ENCODE measurements around the gene FRAS1.
"Not testable (repeated sequence)": the region's sequence is repeated elsewhere in the genome, so short reads cannot be mapped to it uniquely, and the experiment has no call there.

The FRAS1 gene

GRCh38 chr4:78250500-78250899 lies 193.4 kb downstream of the FRAS1 start:
- CTCF ChIA-PET, result no interaction called here
- POLR2A ChIA-PET, result no interaction called here
- TF ChIP-seq LEF1 (IDR thresholded peaks at IDR 0.05; ENCODE audit: borderline replicate concordance) (no peak), TARDBP (IDR thresholded peaks at IDR 0.05) (no peak)
- no peak for DNase-seq (ENCODE audit: extremely low spot score)

GRCh38 chr4:78252773-78253172 lies 195.7 kb downstream of the FRAS1 start:
- DNase-seq (ENCODE audit: extremely low spot score); POLR2A ChIA-PET; CTCF ChIA-PET: not testable (repeated sequence)

GRCh38 chr4:78254893-78255292 lies 197.8 kb downstream of the FRAS1 start:
- ChIA-PET POLR2A (no interaction called here), CTCF (no interaction called here)
- DNase-seq (ENCODE audit: extremely low spot score), result no peak
- TF ChIP-seq ARNT (IDR thresholded peaks at IDR 0.05), result no peak
- no peak for TF ChIP-seq FOXK2 (IDR thresholded peaks at IDR 0.05)
- no peak for TF ChIP-seq LEF1 (IDR thresholded peaks at IDR 0.05; ENCODE audit: borderline replicate concordance)
- TF ChIP-seq SP1 (IDR thresholded peaks at IDR 0.05), result no peak
- no peak for TF ChIP-seq BHLHE40 (IDR thresholded peaks at IDR 0.05; ENCODE audit: borderline replicate concordance)
- no peak for TF ChIP-seq PKNOX1 (IDR thresholded peaks at IDR 0.05)
- TF ChIP-seq FOXM1 (IDR thresholded peaks at IDR 0.05; ENCODE audit: borderline replicate concordance), result no peak
- no peak for TF ChIP-seq CTBP1 (IDR thresholded peaks at IDR 0.05; ENCODE audit: borderline replicate concordance)
- no peak for TF ChIP-seq FOXA1 (IDR thresholded peaks at IDR 0.05)
- no peak for TF ChIP-seq L3MBTL2 (conservative IDR thresholded peaks at IDR 0.05)
- no peak for TF ChIP-seq ELF4 (IDR thresholded peaks at IDR 0.05)
- no peak for TF ChIP-seq SUZ12 (IDR thresholded peaks at IDR 0.05)
- no peak for TF ChIP-seq TARDBP (IDR thresholded peaks at IDR 0.05)
- no peak for TF ChIP-seq HDGF (IDR thresholded peaks at IDR 0.05; ENCODE audit: borderline replicate concordance)
- TF ChIP-seq ZNF384 (IDR thresholded peaks at IDR 0.05), result no peak
- TF ChIP-seq NFRKB (IDR thresholded peaks at IDR 0.05), result no peak

GRCh38 chr4:78265006-78265405 lies 207.9 kb downstream of the FRAS1 start:
- CTCF ChIA-PET, result no interaction called here
- DNase-seq (ENCODE audit: extremely low spot score), result no peak
- TF ChIP-seq FOXA1 (IDR thresholded peaks at IDR 0.05), result no peak
- TF ChIP-seq TARDBP (IDR thresholded peaks at IDR 0.05), result no peak
- no peak for TF ChIP-seq NFRKB (IDR thresholded peaks at IDR 0.05)
- no peak for TF ChIP-seq ELF4 (IDR thresholded peaks at IDR 0.05)
- TF ChIP-seq SUZ12 (IDR thresholded peaks at IDR 0.05), result no peak
- TF ChIP-seq ARNT (IDR thresholded peaks at IDR 0.05), result no peak
- no peak for TF ChIP-seq FOXM1 (IDR thresholded peaks at IDR 0.05; ENCODE audit: borderline replicate concordance)
- POLR2A ChIA-PET, result no interaction called here

- no peak for DNase-seq (ENCODE audit: extremely low spot score)
- ChIA-PET POLR2A (no interaction called here), CTCF (no interaction called here)
- TF ChIP-seq FOXK2 (IDR thresholded peaks at IDR 0.05), result no peak
- no peak for TF ChIP-seq LEF1 (IDR thresholded peaks at IDR 0.05; ENCODE audit: borderline replicate concordance)
- TF ChIP-seq CTBP1 (IDR thresholded peaks at IDR 0.05; ENCODE audit: borderline replicate concordance), result no peak
- TF ChIP-seq SUZ12 (IDR thresholded peaks at IDR 0.05), result no peak
- TF ChIP-seq ZNF384 (IDR thresholded peaks at IDR 0.05), result no peak
- no peak for TF ChIP-seq PKNOX1 (IDR thresholded peaks at IDR 0.05)
- TF ChIP-seq FOXM1 (IDR thresholded peaks at IDR 0.05; ENCODE audit: borderline replicate concordance), result no peak
- no peak for TF ChIP-seq L3MBTL2 (conservative IDR thresholded peaks at IDR 0.05)
Measured at GRCh38 chr4:78267790-78268189, 210.7 kb downstream of the FRAS1 start.

GRCh38 chr4:78268597-78268996 lies 211.5 kb downstream of the FRAS1 start:
- ChIA-PET CTCF (no interaction called here), POLR2A (no interaction called here)
- no peak for DNase-seq (ENCODE audit: extremely low spot score)
- TF ChIP-seq NFRKB (IDR thresholded peaks at IDR 0.05) (no peak), SP1 (IDR thresholded peaks at IDR 0.05) (no peak), SUZ12 (IDR thresholded peaks at IDR 0.05) (no peak), HDGF (IDR thresholded peaks at IDR 0.05; ENCODE audit: borderline replicate concordance) (no peak), PKNOX1 (IDR thresholded peaks at IDR 0.05) (no peak), FOXM1 (IDR thresholded peaks at IDR 0.05; ENCODE audit: borderline replicate concordance) (no peak), FOXK2 (IDR thresholded peaks at IDR 0.05) (no peak), L3MBTL2 (conservative IDR thresholded peaks at IDR 0.05) (no peak), CTBP1 (IDR thresholded peaks at IDR 0.05; ENCODE audit: borderline replicate concordance) (no peak), TARDBP (IDR thresholded peaks at IDR 0.05) (no peak)

- CTCF ChIA-PET; POLR2A ChIA-PET; DNase-seq (ENCODE audit: extremely low spot score): not testable (repeated sequence)
Measured at GRCh38 chr4:78275450-78275849, 218.3 kb downstream of the FRAS1 start.

- CTCF ChIA-PET, result no interaction called here
- POLR2A ChIA-PET, result no interaction called here
- no peak for DNase-seq (ENCODE audit: extremely low spot score)
- no peak for TF ChIP-seq FOXK2 (IDR thresholded peaks at IDR 0.05)
- no peak for TF ChIP-seq BHLHE40 (IDR thresholded peaks at IDR 0.05; ENCODE audit: borderline replicate concordance)
- no peak for TF ChIP-seq ARNT (IDR thresholded peaks at IDR 0.05)
- no peak for TF ChIP-seq ZNF384 (IDR thresholded peaks at IDR 0.05)
- TF ChIP-seq L3MBTL2 (conservative IDR thresholded peaks at IDR 0.05), result no peak
- no peak for TF ChIP-seq ELF4 (IDR thresholded peaks at IDR 0.05)
- TF ChIP-seq SP1 (IDR thresholded peaks at IDR 0.05), result no peak
- TF ChIP-seq LEF1 (IDR thresholded peaks at IDR 0.05; ENCODE audit: borderline replicate concordance), result no peak
- TF ChIP-seq PKNOX1 (IDR thresholded peaks at IDR 0.05), result no peak
- no peak for TF ChIP-seq CTBP1 (IDR thresholded peaks at IDR 0.05; ENCODE audit: borderline replicate concordance)
- no peak for TF ChIP-seq TARDBP (IDR thresholded peaks at IDR 0.05)
- no peak for TF ChIP-seq SUZ12 (IDR thresholded peaks at IDR 0.05)
- no peak for TF ChIP-seq FOXM1 (IDR thresholded peaks at IDR 0.05; ENCODE audit: borderline replicate concordance)
- TF ChIP-seq NFRKB (IDR thresholded peaks at IDR 0.05), result no peak
- TF ChIP-seq HDGF (IDR thresholded peaks at IDR 0.05; ENCODE audit: borderline replicate concordance), result no peak
- TF ChIP-seq FOXA1 (IDR thresholded peaks at IDR 0.05), result no peak
Measured at GRCh38 chr4:78286281-78286680, 229.2 kb downstream of the FRAS1 start.

All from HEK293T (cell line).